Measurements from ENCODE around the gene RAB15.
A peak's percentile ranks its signal among the peaks of the same experiment; 100 is the strongest.

Gene RAB15

GRCh38 chr14:64954491-64955240 is 17.5 kb downstream of the RAB15 start:
- Mint-ChIP-seq H3K27ac (no peak overlapping the region), H3K4me1 (ENCODE audit: low read depth) (peaks cover 5% of the 10 kb centered on the region), H3K36me3 (ENCODE audit: low read depth) (peaks cover 32% of the 10 kb centered on the region), H3K9me3 (no peaks in the 10 kb centered on the region), H3K27me3 (no peaks in the 10 kb centered on the region), H3K4me3 (no peak overlapping the region)
- no peak for DNase-seq

GRCh38 chr14:64953661-64954060 is 18.5 kb downstream of the RAB15 start:
- no peak for DNase-seq
- no peak overlapping the region for H3K4me3 Mint-ChIP-seq
- no peak overlapping the region for H3K27ac Mint-ChIP-seq

GRCh38 chr14:64953310-64953654 is 18.9 kb downstream of the RAB15 start:
- DNase-seq = no peak
- Mint-ChIP-seq H3K9me3 (no peaks in the 10 kb centered on the region), H3K27me3 (no peaks in the 10 kb centered on the region), H3K4me1 (ENCODE audit: low read depth) (peaks cover 5% of the 10 kb centered on the region), H3K27ac (no peak overlapping the region), H3K4me3 (no peak overlapping the region), H3K36me3 (ENCODE audit: low read depth) (peaks cover 42% of the 10 kb centered on the region)

More at GRCh38 chr14:64953661-64954060, 18.5 kb downstream of the RAB15 start:
- Mint-ChIP-seq H3K36me3 (ENCODE audit: low read depth) (peaks cover 39% of the 10 kb centered on the region), H3K4me1 (ENCODE audit: low read depth) (peaks cover 5% of the 10 kb centered on the region), H3K27me3 (no peaks in the 10 kb centered on the region), H3K9me3 (no peaks in the 10 kb centered on the region)

GRCh38 chr14:64952598-64953309 is 19.4 kb downstream of the RAB15 start:
- Mint-ChIP-seq H3K4me3 (no peak overlapping the region), H3K9me3 (no peaks in the 10 kb centered on the region), H3K27me3 (no peaks in the 10 kb centered on the region), H3K36me3 (ENCODE audit: low read depth) (peaks cover 46% of the 10 kb centered on the region), H3K27ac (peak overlapping the region; percentile 8), H3K4me1 (ENCODE audit: low read depth) (peaks cover 5% of the 10 kb centered on the region)
- no peak for DNase-seq

GRCh38 chr14:64951724-64952123 is 20.4 kb downstream of the RAB15 start:
- Mint-ChIP-seq H3K4me3 (no peak overlapping the region), H3K27me3 (no peaks in the 10 kb centered on the region), H3K36me3 (ENCODE audit: low read depth) (peaks cover 54% of the 10 kb centered on the region), H3K4me1 (ENCODE audit: low read depth) (peaks cover 7% of the 10 kb centered on the region), H3K9me3 (no peaks in the 10 kb centered on the region), H3K27ac (no peak overlapping the region)
- peak; percentile 18 for DNase-seq

- no peaks in the 10 kb centered on the region for H3K27me3 Mint-ChIP-seq
These were observed 20.8 kb downstream of the RAB15 start for GRCh38 chr14:64951291-64951690.

GRCh38 chr14:64950889-64951288 is 21.2 kb downstream of the RAB15 start:
- no peaks in the 10 kb centered on the region for H3K27me3 Mint-ChIP-seq
- H3K36me3 Mint-ChIP-seq (ENCODE audit: low read depth) = peaks cover 58% of the 10 kb centered on the region
- peak; percentile 5 for DNase-seq
- H3K4me1 Mint-ChIP-seq (ENCODE audit: low read depth) = peaks cover 10% of the 10 kb centered on the region
- H3K27ac Mint-ChIP-seq = no peak overlapping the region
- no peak overlapping the region for H3K4me3 Mint-ChIP-seq
- no peaks in the 10 kb centered on the region for H3K9me3 Mint-ChIP-seq

More at GRCh38 chr14:64951291-64951690, 20.8 kb downstream of the RAB15 start:
- no peak overlapping the region for H3K27ac Mint-ChIP-seq
- H3K4me1 Mint-ChIP-seq (ENCODE audit: low read depth) = peaks cover 10% of the 10 kb centered on the region
- no peaks in the 10 kb centered on the region for H3K9me3 Mint-ChIP-seq
- peaks cover 54% of the 10 kb centered on the region for H3K36me3 Mint-ChIP-seq (ENCODE audit: low read depth)
- no peak overlapping the region for H3K4me3 Mint-ChIP-seq
- DNase-seq = peak; percentile 15

GRCh38 chr14:64948612-64949210 is 23.4 kb downstream of the RAB15 start:
- H3K4me1 Mint-ChIP-seq (ENCODE audit: low read depth) = peaks cover 17% of the 10 kb centered on the region
- no peaks in the 10 kb centered on the region for H3K27me3 Mint-ChIP-seq
- H3K9me3 Mint-ChIP-seq = no peaks in the 10 kb centered on the region
- no peak overlapping the region for H3K4me3 Mint-ChIP-seq
- no peak overlapping the region for H3K27ac Mint-ChIP-seq
- no peak for DNase-seq
- H3K36me3 Mint-ChIP-seq (ENCODE audit: low read depth) = peaks cover 69% of the 10 kb centered on the region

GRCh38 chr14:64947710-64948611 is 24.2 kb downstream of the RAB15 start:
- no peaks in the 10 kb centered on the region for H3K27me3 Mint-ChIP-seq
- no peaks in the 10 kb centered on the region for H3K9me3 Mint-ChIP-seq
- peak; percentile 24 for DNase-seq
- no peak overlapping the region for H3K27ac Mint-ChIP-seq
- peaks cover 23% of the 10 kb centered on the region for H3K4me1 Mint-ChIP-seq (ENCODE audit: low read depth)
- peaks cover 75% of the 10 kb centered on the region for H3K36me3 Mint-ChIP-seq (ENCODE audit: low read depth)
- no peak overlapping the region for H3K4me3 Mint-ChIP-seq

- no peak overlapping the region for H3K27ac Mint-ChIP-seq
- no peaks in the 10 kb centered on the region for H3K9me3 Mint-ChIP-seq
- H3K4me3 Mint-ChIP-seq = no peak overlapping the region
- H3K27me3 Mint-ChIP-seq = no peaks in the 10 kb centered on the region
- peaks cover 24% of the 10 kb centered on the region for H3K4me1 Mint-ChIP-seq (ENCODE audit: low read depth)
- peak; percentile 11 for DNase-seq
- H3K36me3 Mint-ChIP-seq (ENCODE audit: low read depth) = peaks cover 89% of the 10 kb centered on the region
These were observed 25.7 kb downstream of the RAB15 start for GRCh38 chr14:64946310-64947045.

GRCh38 chr14:64945431-64946178 is 26.5 kb downstream of the RAB15 start:
- peaks cover 87% of the 10 kb centered on the region for H3K36me3 Mint-ChIP-seq (ENCODE audit: low read depth)
- DNase-seq = peak; percentile 9
- H3K4me1 Mint-ChIP-seq (ENCODE audit: low read depth) = peaks cover 27% of the 10 kb centered on the region
- no peak overlapping the region for H3K4me3 Mint-ChIP-seq
- no peaks in the 10 kb centered on the region for H3K9me3 Mint-ChIP-seq
- H3K27ac Mint-ChIP-seq = no peak overlapping the region
- H3K27me3 Mint-ChIP-seq = no peaks in the 10 kb centered on the region

- Mint-ChIP-seq H3K36me3 (ENCODE audit: low read depth) (peaks cover 85% of the 10 kb centered on the region), H3K27ac (no peak overlapping the region), H3K4me1 (ENCODE audit: low read depth) (peaks cover 32% of the 10 kb centered on the region), H3K4me3 (no peak overlapping the region), H3K9me3 (no peaks in the 10 kb centered on the region), H3K27me3 (no peaks in the 10 kb centered on the region)
- no peak for DNase-seq
These were observed 27.3 kb downstream of the RAB15 start for GRCh38 chr14:64944861-64945260.

GRCh38 chr14:64944041-64944440 is 28.1 kb downstream of the RAB15 start:
- Mint-ChIP-seq H3K4me1 (ENCODE audit: low read depth) (peaks cover 40% of the 10 kb centered on the region), H3K27ac (peak overlapping the region; percentile 71), H3K4me3 (no peak overlapping the region), H3K36me3 (ENCODE audit: low read depth) (peaks cover 88% of the 10 kb centered on the region), H3K27me3 (no peaks in the 10 kb centered on the region), H3K9me3 (no peaks in the 10 kb centered on the region)
- DNase-seq = no peak

All from activated T-cell treated with anti-CD3 and anti-CD28 coated beads, Interleukin-2, amount 50 U/mL, for 24 hours (primary cell).